K562 (cell line): ENCODE results near the gene FGF1.

Experiments used
- EZH2 ChIP-seq: IDR thresholded peaks from 2 replicates; pipeline ENCODE4 v1.6.1; 2012; ENCODE audit warnings: low read depth, mild to moderate bottlenecking, inconsistent platforms, low read length, borderline replicate concordance
- MAFF ChIP-seq: IDR thresholded peaks from 2 replicates; pipeline ENCODE4 v1.6.1; 2012; ENCODE audit warnings: low read length, improper control_type of control experiment
- MIER1 ChIP-seq: fragments of 450-650 bp; IDR thresholded peaks from 2 replicates; pipeline ENCODE4 v1.6.1; 2016; ENCODE audit warnings: antibody characterized with exemption, mild to moderate bottlenecking, low read depth
- NFIC ChIP-seq: fragments of 450-650 bp; IDR thresholded peaks from 2 replicates; pipeline ENCODE4 v1.6.1; 2017; ENCODE audit warnings: mild to moderate bottlenecking, inconsistent platforms
- POLR2A ChIP-seq: fragments of 450-650 bp; conservative IDR thresholded peaks from 2 replicates; pipeline ENCODE4 v1.6.1; 2016
- RBM34 ChIP-seq: fragments of 200-400 bp; formaldehyde crosslinking; IDR thresholded peaks from 2 replicates; pipeline ENCODE4 v1.6.1; 2018; ENCODE audit warnings: low read length, borderline replicate concordance; ENCODE audit not compliant: insufficient read depth
- ZFP30 ChIP-seq: fragments of 250-450 bp; sonication (Bioruptor Pico); IDR thresholded peaks from 2 replicates; pipeline ENCODE4 v1.8.0; 2022; ENCODE audit warnings: moderate library complexity, mild to moderate bottlenecking, inconsistent platforms, borderline replicate concordance
- ZNF507 ChIP-seq: conservative IDR thresholded peaks from 2 replicates; pipeline ENCODE4 v1.6.1; 2017; ENCODE audit warnings: missing genetic modification characterization, missing compliant biosample characterization
- TF ChIP-seq, protein P1 (sequence below): fragments of 450-650 bp; conservative IDR thresholded peaks from 2 replicates; pipeline ENCODE4 v1.6.1; 2016; ENCODE audit warnings: missing genetic modification characterization, low read depth, mild to moderate bottlenecking, missing compliant biosample characterization, moderate library complexity
- TF ChIP-seq, protein P2 (sequence below), 3 experiments: IDR thresholded peaks in 2 of 3; conservative IDR thresholded peaks in 1 of 3; 2 replicates each; pipeline ENCODE4 v1.5.1; 2011 to 2012; ENCODE audit warnings: low read length in 3 of 3, mild to moderate bottlenecking in 3 of 3, control low read depth in 2 of 3, improper control_type of control experiment in 1 of 3, inconsistent platforms in 1 of 3, low read depth in 1 of 3, mixed read lengths in 1 of 3, moderate library complexity in 1 of 3; ENCODE audit not compliant: insufficient read depth in 2 of 3
- TF ChIP-seq, protein P3 (sequence below), 2 experiments: fragments of 450-650 bp; formaldehyde crosslinking in 1 of 2; IDR thresholded peaks; 2 replicates each; pipeline versions ENCODE4 v1.4.0 to v1.6.1; 2014 to 2020; ENCODE audit warnings: mild to moderate bottlenecking in 2 of 2, borderline replicate concordance in 1 of 2, low read depth in 1 of 2
- TF ChIP-seq, protein P4 (sequence below): sonication (generic); formaldehyde crosslinking; IDR thresholded peaks from 2 replicates; pipeline ENCODE4 v1.8.0; 2022; ENCODE audit warnings: mild to moderate bottlenecking, missing genetic modification reagents

DNA sequence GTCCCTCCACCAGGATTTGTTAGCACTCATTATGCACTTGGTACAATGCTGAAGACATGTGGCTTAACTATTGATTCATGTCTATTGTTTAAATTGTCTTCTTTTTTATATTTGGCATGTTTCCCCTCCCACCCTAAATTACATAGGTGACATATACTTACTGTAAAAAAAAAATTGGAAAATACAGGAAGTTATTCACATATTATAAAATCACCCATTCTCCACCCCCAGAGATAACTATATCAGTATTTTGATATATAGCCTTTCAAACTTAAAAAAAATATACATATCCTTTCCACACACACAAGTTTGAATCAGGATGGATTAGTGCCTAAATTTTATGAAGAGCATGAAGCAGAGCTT, 87.6 kb downstream of the FGF1 start:
- TF ChIP-seq POLR2A (no peak), ZNF507 (no peak), MIER1 (no peak), NFIC (no peak), EZH2 (no peak), MAFF (no peak), ZFP30 (no peak), RBM34 (no peak)
- TF ChIP-seq, protein P1, sequence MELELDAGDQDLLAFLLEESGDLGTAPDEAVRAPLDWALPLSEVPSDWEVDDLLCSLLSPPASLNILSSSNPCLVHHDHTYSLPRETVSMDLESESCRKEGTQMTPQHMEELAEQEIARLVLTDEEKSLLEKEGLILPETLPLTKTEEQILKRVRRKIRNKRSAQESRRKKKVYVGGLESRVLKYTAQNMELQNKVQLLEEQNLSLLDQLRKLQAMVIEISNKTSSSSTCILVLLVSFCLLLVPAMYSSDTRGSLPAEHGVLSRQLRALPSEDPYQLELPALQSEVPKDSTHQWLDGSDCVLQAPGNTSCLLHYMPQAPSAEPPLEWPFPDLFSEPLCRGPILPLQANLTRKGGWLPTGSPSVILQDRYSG = no peak
- TF ChIP-seq, protein P2, sequence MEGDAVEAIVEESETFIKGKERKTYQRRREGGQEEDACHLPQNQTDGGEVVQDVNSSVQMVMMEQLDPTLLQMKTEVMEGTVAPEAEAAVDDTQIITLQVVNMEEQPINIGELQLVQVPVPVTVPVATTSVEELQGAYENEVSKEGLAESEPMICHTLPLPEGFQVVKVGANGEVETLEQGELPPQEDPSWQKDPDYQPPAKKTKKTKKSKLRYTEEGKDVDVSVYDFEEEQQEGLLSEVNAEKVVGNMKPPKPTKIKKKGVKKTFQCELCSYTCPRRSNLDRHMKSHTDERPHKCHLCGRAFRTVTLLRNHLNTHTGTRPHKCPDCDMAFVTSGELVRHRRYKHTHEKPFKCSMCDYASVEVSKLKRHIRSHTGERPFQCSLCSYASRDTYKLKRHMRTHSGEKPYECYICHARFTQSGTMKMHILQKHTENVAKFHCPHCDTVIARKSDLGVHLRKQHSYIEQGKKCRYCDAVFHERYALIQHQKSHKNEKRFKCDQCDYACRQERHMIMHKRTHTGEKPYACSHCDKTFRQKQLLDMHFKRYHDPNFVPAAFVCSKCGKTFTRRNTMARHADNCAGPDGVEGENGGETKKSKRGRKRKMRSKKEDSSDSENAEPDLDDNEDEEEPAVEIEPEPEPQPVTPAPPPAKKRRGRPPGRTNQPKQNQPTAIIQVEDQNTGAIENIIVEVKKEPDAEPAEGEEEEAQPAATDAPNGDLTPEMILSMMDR (IDR thresholded peaks at IDR 0.05 in 2 of 3, conservative IDR thresholded peaks at IDR 0.05 in 1 of 3; ENCODE audit: insufficient read depth in 2 of 3, low read depth in 1 of 3, low read length in 3 of 3) = no peak
- TF ChIP-seq, protein P3, sequence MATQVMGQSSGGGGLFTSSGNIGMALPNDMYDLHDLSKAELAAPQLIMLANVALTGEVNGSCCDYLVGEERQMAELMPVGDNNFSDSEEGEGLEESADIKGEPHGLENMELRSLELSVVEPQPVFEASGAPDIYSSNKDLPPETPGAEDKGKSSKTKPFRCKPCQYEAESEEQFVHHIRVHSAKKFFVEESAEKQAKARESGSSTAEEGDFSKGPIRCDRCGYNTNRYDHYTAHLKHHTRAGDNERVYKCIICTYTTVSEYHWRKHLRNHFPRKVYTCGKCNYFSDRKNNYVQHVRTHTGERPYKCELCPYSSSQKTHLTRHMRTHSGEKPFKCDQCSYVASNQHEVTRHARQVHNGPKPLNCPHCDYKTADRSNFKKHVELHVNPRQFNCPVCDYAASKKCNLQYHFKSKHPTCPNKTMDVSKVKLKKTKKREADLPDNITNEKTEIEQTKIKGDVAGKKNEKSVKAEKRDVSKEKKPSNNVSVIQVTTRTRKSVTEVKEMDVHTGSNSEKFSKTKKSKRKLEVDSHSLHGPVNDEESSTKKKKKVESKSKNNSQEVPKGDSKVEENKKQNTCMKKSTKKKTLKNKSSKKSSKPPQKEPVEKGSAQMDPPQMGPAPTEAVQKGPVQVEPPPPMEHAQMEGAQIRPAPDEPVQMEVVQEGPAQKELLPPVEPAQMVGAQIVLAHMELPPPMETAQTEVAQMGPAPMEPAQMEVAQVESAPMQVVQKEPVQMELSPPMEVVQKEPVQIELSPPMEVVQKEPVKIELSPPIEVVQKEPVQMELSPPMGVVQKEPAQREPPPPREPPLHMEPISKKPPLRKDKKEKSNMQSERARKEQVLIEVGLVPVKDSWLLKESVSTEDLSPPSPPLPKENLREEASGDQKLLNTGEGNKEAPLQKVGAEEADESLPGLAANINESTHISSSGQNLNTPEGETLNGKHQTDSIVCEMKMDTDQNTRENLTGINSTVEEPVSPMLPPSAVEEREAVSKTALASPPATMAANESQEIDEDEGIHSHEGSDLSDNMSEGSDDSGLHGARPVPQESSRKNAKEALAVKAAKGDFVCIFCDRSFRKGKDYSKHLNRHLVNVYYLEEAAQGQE (IDR thresholded peaks at IDR 0.05; ENCODE audit: borderline replicate concordance) = no peak
- TF ChIP-seq, protein P3 (CRISPR knock-in tag; IDR thresholded peaks at IDR 0.05; ENCODE audit: low read depth) = no peak
- TF ChIP-seq, protein P4, sequence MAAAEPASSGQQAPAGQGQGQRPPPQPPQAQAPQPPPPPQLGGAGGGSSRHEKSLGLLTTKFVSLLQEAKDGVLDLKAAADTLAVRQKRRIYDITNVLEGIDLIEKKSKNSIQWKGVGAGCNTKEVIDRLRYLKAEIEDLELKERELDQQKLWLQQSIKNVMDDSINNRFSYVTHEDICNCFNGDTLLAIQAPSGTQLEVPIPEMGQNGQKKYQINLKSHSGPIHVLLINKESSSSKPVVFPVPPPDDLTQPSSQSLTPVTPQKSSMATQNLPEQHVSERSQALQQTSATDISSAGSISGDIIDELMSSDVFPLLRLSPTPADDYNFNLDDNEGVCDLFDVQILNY (CRISPR knock-in tag) = no peak
